GM19438 (cell line): Measurements from ENCODE around the gene PPM1N.
A peak's percentile ranks its signal among the peaks of the same experiment; 100 is the strongest.

ENCODE experiments used
- ATAC-seq: cut with Tn5 transposase; IDR thresholded peaks from one replicate; pipeline ENCODE4 v1.9.1; 2021; ENCODE audit warnings: low read depth; ENCODE audit not compliant: unreplicated experiment

PPM1N gene

DNA sequence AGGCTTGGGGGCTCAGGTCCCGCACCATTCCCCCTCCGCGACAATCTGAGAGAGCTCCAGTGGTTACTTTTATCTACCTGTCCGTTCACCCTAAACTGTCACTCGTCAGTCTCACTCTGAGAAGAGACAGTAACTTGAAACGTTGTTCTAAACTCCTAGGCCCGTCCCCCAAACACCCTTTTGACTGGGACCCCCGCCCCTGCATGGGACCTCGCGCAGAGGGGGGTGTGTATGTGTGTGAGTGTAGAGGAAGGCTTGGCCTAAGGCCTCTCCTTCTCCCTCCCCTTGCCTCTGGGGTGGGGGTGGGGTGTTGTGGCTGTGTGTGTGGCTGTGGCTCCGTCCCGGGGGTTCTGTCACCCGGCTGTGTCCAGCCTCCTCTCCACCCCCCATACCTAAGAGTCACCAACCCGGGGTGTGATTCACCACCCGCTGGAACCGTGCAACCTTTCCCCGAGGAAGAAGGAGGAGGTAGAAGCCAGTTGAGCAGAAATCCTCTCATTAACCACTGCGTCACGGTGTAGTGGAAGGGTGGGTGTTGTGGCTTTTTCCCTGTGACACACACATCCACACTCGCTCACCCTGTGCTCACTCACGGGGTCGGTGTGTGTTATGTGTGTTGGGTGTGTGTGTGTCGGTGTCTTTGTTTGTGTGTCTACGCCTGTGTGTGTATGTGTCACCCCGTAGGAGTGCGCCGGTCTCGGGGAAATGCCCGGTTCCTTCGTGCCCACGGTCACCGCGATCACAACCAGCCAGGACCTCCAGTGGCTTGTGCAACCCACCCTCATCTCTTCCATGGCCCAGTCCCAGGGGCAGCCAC, 28.1 kb upstream of the PPM1N start:
- ATAC-seq, result no peak

DNA sequence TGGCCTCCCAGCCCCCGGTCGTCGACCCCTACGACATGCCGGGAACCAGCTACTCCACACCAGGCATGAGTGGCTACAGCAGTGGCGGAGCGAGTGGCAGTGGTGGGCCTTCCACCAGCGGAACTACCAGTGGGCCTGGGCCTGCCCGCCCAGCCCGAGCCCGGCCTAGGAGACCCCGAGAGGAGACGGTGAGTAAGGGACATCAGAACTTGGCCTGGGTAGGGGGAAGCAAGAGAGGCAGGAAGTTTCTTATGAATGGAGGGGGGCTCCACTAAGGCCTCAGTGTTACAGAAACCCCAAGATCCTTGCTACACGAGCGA, 27.5 kb upstream of the PPM1N start:
- ATAC-seq, result no peak

DNA sequence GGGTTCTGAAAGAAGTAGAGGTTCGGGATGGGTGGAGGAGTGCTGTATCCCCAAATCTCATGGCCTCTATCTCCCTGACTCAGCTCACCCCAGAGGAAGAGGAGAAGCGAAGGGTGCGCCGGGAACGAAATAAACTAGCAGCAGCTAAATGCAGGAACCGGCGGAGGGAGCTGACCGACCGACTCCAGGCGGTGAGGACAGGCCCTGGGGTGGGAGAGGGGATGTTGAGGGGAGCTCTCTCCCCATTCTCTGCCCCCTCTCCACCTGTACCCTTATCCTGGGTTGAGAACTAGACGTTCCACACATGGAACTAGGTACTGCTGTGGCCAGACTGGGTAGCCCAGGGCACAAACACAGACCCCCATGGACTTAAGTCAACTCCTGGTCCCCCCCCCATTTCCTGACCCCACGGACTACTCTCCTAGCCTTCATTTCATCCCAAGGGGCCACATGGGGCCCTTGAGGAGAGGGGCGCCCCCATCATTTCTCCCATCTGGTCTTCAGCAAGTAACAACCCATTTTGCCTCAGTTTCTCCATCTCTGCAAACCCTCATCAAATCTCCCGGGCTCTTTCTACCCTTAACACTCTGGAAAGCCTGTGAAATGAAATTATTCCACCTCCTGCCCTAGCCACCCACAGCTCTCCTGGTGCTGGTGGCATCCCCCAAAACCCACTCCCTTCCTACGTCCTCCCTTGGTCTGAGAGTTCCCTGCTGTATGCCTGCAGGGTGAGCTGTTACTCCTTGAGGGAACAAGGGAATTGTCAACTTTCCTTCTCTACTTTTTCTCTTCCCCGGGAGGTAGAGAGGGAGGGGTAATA, 26.9 kb upstream of the PPM1N start:
- ATAC-seq, result no peak

DNA sequence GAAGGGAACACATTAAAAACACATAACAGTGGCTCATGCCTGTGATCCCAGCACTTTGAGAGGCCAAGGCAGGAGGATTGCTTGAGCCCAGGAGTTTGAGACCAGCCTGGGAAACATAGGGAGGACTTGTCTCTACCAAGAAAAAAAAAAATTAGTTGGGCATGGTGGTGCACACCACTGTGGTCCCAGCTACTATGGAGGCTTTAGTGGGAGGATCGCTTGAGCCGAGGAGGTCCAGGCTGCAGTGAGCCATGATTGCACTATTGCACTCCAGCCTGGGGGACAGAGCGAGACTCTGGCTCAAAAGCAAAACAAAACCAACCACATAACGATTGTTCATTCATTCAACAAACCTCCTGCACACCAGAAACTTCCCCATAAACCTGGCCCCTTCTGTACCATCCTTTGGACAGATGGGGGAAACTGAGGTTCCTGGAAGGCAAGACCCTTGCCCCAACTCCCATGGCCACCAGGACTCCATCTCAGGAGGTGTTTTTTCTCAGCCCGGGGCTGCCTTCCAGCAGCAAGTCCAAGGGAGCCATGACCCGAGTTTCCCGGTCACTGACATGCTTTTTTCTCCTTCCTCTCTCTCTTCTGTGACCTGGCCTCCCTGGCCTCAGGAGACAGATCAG, 26.2 kb upstream of the PPM1N start:
- no peak for ATAC-seq

DNA sequence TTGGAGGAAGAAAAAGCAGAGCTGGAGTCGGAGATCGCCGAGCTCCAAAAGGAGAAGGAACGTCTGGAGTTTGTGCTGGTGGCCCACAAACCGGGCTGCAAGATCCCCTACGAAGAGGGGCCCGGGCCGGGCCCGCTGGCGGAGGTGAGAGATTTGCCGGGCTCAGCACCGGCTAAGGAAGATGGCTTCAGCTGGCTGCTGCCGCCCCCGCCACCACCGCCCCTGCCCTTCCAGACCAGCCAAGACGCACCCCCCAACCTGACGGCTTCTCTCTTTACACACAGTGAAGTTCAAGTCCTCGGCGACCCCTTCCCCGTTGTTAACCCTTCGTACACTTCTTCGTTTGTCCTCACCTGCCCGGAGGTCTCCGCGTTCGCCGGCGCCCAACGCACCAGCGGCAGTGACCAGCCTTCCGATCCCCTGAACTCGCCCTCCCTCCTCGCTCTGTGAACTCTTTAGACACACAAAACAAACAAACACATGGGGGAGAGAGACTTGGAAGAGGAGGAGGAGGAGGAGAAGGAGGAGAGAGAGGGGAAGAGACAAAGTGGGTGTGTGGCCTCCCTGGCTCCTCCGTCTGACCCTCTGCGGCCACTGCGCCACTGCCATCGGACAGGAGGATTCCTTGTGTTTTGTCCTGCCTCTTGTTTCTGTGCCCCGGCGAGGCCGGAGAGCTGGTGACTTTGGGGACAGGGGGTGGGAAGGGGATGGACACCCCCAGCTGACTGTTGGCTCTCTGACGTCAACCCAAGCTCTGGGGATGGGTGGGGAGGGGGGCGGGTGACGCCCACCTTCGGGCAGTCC, 25.5 kb upstream of the PPM1N start:
- no peak for ATAC-seq

DNA sequence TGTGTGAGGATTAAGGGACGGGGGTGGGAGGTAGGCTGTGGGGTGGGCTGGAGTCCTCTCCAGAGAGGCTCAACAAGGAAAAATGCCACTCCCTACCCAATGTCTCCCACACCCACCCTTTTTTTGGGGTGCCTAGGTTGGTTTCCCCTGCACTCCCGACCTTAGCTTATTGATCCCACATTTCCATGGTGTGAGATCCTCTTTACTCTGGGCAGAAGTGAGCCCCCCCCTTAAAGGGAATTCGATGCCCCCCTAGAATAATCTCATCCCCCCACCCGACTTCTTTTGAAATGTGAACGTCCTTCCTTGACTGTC, 24.9 kb upstream of the PPM1N start:
- ATAC-seq, result no peak

DNA sequence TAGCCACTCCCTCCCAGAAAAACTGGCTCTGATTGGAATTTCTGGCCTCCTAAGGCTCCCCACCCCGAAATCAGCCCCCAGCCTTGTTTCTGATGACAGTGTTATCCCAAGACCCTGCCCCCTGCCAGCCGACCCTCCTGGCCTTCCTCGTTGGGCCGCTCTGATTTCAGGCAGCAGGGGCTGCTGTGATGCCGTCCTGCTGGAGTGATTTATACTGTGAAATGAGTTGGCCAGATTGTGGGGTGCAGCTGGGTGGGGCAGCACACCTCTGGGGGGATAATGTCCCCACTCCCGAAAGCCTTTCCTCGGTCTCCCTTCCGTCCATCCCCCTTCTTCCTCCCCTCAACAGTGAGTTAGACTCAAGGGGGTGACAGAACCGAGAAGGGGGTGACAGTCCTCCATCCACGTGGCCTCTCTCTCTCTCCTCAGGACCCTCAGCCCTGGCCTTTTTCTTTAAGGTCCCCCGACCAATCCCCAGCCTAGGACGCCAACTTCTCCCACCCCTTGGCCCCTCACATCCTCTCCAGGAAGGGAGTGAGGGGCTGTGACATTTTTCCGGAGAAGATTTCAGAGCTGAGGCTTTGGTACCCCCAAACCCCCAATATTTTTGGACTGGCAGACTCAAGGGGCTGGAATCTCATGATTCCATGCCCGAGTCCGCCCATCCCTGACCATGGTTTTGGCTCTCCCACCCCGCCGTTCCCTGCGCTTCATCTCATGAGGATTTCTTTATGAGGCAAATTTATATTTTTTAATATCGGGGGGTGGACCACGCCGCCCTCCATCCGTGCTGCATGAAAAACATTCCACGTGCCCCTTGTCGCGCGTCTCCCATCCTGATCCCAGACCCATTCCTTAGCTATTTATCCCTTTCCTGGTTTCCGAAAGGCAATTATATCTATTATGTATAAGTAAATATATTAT, 24.3 kb upstream of the PPM1N start:
- no peak for ATAC-seq

DNA sequence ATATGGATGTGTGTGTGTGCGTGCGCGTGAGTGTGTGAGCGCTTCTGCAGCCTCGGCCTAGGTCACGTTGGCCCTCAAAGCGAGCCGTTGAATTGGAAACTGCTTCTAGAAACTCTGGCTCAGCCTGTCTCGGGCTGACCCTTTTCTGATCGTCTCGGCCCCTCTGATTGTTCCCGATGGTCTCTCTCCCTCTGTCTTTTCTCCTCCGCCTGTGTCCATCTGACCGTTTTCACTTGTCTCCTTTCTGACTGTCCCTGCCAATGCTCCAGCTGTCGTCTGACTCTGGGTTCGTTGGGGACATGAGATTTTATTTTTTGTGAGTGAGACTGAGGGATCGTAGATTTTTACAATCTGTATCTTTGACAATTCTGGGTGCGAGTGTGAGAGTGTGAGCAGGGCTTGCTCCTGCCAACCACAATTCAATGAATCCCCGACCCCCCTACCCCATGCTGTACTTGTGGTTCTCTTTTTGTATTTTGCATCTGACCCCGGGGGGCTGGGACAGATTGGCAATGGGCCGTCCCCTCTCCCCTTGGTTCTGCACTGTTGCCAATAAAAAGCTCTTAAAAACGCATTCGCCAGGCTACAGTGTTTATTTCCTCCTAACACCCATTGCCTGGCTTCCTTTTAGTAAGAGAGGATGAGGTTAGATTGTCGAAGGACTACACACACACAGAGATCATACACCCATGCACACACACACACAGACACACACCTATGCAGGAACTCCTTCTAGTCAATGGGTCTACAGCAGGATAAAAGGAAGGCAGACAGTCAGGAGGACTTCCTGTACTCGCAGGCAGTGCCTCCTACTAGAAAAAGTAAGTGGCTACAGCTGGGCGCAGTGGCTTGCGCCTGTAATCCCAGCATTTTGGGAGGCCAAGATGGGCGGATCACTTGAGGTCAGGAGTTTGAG, 23.4 kb upstream of the PPM1N start:
- no peak for ATAC-seq

DNA sequence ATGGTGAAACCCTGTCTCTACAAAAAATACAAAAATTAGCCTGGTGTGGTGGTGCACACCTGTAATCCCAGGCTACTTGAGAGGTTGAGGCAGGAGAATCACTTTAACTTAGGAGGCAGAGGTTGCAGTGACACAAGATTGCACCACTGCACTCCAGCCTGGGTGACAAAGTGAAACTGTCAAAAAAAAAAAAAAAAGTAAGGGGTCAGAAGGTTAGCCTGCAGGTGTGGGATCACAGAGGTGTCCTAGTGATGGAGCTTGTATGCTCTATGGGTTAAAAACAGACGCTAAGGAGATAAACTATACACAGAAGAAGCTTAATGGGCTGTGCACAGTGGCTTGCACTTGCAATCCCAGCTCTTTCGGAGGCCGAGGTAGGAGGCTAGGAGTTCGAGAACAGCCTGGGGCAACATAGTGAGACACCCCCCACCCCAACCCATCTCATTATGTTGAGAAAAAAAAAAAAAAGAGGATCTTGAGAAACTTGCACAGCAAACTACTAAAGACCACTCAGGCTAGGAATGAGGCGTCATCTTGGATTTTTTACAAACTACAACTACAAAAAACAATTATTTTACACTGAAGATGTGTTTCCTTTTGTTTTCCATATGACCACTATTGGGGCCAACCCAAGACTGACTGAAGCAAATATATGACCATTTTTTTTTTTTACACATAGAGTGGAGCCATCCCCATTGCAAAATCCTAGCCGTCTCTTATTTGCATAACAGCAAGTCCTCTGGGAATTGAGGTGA, 22.5 kb upstream of the PPM1N start:
- no peak for ATAC-seq

DNA sequence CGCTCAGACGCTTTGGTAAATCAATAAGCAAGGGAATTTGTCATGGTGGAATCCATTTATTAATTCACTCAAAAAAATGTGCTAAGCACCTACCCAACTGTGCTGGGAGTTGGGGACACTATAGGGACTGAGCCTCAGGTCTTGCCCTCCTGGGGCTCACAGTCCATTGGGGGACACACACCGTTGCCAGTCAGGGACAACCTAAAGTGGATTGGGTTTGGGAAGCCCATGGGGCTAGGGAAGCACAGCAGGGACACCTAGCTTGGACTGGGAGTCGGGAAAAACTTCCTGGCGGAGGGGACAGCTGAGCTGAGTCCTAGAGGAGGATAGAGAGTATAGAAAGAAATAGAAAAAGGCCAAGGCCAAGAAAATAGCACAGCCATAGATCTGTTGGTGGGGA, 21.9 kb upstream of the PPM1N start:
- ATAC-seq, result no peak

DNA sequence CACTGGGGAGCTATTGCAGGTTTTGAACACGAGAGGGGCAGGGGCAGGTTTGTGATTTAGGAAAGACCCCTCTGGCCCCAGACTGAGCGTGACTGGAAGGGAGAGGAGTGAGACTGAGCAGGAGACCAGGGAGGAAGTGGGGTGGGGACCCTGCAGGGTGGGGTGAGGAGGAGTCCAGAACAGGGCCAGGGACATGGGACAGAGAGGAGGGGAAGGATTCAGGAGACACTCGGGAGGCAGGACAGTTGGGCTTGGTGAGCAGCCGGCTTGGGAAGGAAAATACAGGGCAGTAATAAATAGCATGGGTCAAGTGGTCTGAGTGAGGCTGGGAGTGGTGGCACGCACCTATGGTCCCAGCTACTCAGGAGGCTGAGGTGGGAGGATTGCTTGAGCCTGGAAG, 21.1 kb upstream of the PPM1N start:
- ATAC-seq, result no peak

DNA sequence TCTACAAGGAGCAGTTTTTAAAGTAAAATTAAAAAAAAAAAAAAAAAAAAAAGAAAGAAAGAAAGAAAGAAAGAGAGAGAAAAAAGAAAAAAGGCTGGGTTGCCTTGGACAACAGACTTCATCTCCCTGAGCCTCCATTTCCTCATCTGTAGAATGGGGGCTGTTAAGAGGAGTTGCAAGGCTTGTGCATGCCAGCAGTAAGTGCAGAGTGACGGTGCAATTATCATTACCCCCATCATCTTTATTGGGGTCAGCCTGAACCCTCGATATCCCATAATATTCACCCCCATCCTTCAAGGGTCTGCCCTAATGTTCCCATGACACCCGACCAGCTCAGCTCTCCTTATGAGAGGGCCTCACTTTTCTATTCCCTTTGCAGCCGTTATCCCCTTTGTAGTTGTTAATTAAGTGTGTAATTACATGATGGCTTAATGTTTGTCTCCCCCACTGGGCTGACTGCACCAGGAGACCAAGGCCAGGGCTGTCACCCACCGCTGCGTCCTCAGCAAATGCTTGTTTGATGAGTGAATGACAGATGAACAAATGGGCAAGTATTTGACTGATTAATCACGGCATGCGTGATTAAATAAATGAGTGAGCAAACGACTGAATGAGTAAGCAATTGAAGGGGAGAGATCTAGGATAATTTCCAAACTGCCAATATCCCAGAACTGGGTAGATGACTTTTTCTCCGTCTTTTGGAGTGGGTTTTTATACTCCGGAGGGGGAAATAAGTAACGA, 20.4 kb upstream of the PPM1N start:
- no peak for ATAC-seq

DNA sequence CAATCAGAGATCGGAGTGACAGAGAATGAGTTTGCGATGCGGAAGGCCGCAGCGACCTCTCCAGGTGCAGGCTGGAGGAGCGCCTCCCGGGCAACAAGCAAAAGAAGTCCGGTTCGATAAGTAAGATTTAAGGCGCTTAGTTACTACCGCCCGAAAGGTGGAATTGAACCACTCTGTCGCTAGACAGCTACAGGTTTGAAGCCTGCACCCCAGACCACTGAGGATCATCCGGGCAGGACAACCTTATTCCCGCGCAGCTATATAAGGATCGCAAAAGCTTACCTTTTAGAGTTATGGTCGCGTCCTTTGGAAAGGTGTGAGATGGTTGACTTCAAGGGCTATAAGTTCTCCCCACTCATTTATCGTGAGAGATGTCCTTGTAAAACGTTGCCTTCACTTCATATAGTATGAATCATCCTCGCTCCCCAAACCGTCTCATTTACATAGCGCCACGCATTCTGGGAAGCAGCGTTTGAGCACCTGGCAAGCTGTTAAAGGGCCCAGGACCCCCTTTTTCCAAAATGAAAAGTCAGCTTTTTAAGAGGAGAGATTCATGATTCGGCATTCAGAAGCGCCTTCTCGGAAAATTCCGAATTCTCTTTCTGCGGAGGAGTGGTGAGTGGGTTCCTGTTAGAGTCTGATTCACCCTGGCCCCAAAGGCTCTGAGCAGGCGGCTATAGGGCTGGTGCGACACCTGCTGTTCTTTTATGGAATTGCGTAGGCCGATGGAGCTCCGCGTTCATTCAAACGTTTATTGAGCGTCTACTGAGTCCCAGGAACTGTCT, 19.6 kb upstream of the PPM1N start:
- peak; percentile 75 for ATAC-seq

DNA sequence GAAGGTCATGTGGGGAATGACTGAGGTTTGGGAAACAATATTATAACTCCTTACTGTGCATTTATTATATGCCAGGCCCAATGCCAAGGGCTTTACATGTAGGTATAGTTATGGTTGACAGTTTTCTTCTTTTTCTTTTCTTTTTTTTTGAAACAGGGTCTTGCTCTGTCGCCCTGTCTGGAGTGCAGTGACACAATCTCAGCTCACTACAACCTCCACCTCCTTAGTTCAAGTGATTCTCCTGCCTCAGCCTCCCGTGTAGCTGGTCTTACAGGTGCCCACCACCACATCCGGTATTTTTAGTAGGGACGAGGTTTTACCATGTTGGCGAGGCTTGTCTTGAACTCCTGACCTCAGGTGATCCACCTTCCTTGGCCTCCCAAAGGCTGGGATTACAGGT, 15.2 kb upstream of the PPM1N start:
- ATAC-seq, result no peak

DNA sequence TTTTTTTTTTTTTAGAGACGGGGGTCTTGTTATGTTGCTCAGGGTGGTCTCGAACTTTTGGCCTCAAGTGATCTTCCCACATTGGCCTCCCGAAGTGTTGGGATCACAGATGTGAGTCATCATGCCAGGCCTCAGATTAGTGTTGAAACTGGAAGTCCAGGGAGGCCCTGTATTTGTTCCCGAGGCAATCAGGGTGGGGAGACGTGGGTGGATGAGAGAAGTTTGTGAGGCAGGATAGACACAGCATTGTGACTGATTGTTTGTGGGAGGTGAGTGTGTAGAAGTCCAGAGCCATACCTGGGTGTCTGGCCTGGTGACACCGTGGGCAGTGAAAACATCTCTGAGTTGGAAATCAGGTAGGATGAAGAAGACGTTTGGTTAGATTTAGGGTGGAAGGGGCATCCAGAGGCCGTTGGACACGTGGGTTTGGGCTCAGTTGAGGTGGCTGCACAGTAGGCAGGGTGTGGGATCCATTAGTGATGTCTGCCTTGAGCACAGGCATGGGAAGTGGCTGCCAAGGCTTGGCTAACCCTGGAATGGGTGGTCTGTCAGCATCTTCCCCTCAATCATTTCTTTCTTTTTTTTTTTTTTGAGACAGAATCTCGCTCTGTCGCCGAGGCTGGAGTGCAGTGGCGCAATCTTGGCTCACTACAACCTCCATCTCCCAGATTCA, 13.8 kb upstream of the PPM1N start:
- ATAC-seq, result no peak
